ENCODE measurements around the gene CES2.

DNA sequence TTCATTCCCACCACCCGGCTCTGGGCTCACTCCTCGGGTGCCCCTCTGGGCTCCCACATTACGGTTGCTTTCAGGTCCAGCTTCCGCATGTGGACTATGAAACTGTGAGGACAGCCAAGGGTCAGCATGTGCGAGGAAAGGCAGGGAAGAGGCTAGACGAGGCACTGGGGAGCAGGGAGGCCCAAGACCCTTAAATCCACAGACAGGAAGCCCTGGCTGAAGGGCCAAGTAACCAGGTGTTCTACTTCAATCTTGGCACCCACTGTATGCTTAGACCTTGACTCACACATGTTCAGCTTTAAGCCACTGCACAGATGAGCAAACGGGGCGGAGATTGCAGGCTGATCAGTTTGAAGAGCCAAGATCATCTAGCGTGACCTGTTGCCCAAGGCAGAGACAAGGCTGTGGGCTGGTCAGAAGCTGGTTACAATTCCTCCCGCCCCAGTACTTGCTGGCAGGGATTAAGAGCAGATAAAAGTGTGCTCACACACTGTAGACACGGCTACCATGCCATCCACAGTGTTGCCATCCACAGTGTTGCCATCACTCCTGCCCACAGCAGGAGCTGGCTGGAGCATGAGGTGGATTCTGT, 53.0 kb downstream of the CES2 start, which contains the start of gene CES4A:
- no peak for TF ChIP-seq POU5F1 (IDR thresholded peaks at IDR 0.05; ENCODE audit: borderline replicate concordance, low read depth, low read length, partially characterized antibody)
- TF ChIP-seq ZFX (CRISPR knock-in tag; IDR thresholded peaks at IDR 0.05) = no peak
- TF ChIP-seq, protein P1, sequence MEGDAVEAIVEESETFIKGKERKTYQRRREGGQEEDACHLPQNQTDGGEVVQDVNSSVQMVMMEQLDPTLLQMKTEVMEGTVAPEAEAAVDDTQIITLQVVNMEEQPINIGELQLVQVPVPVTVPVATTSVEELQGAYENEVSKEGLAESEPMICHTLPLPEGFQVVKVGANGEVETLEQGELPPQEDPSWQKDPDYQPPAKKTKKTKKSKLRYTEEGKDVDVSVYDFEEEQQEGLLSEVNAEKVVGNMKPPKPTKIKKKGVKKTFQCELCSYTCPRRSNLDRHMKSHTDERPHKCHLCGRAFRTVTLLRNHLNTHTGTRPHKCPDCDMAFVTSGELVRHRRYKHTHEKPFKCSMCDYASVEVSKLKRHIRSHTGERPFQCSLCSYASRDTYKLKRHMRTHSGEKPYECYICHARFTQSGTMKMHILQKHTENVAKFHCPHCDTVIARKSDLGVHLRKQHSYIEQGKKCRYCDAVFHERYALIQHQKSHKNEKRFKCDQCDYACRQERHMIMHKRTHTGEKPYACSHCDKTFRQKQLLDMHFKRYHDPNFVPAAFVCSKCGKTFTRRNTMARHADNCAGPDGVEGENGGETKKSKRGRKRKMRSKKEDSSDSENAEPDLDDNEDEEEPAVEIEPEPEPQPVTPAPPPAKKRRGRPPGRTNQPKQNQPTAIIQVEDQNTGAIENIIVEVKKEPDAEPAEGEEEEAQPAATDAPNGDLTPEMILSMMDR (IDR thresholded peaks at IDR 0.05 in 2 of 3, conservative IDR thresholded peaks at IDR 0.05 in 1 of 3; ENCODE audit: insufficient read depth in 2 of 3, low read depth in 1 of 3, low read length in 3 of 3) = no peak
- no peak for TF ChIP-seq NFXL1 (CRISPR knock-in tag; IDR thresholded peaks at IDR 0.05)
